Endodermal cell (in vitro differentiated cells): ENCODE measurements around the gene OSCP1. TPM values are rescaled to one million over a fixed set of nuclear protein-coding genes. Genes with fewer than 3 reads are reported as not detected.

Experiments used
- DNase-seq: peaks from one replicate; pipeline ENCODE4 v3.0.0-alpha.2; 2017
- H3K27ac ChIP-seq: 2 replicates; pipeline ENCODE4 v1.5.1; 2013; ENCODE audit warnings: mild to moderate bottlenecking, low read depth, low read length, moderate library complexity
- H3K27me3 ChIP-seq: 2 replicates; pipeline ENCODE4 v1.6.1; 2013; ENCODE audit warnings: mild to moderate bottlenecking, low read length, moderate library complexity; ENCODE audit not compliant: insufficient read depth, control insufficient read depth, poor library complexity, severe bottlenecking
- H3K36me3 ChIP-seq: 2 replicates; pipeline ENCODE4 v1.7.0; 2013; ENCODE audit warnings: mild to moderate bottlenecking, low read length, moderate library complexity; ENCODE audit not compliant: control insufficient read depth, insufficient read depth
- H3K4me1 ChIP-seq: one replicate; pipeline ENCODE4 v1.7.0; 2013; ENCODE audit warnings: low read length; ENCODE audit not compliant: control insufficient read depth, insufficient read depth
- H3K4me3 ChIP-seq: 2 replicates; pipeline ENCODE4 v1.5.1; 2013; ENCODE audit warnings: mild to moderate bottlenecking, low read length, moderate library complexity
- H3K9ac ChIP-seq: 2 replicates; pipeline ENCODE4 v1.6.1; 2013; ENCODE audit warnings: mild to moderate bottlenecking, low read length, moderate library complexity; ENCODE audit not compliant: poor library complexity, severe bottlenecking; ENCODE audit errors: extremely low read depth
- H3K9me3 ChIP-seq: 2 replicates; pipeline ENCODE4 v1.6.1; 2013; ENCODE audit warnings: mild to moderate bottlenecking, low read length, moderate library complexity; ENCODE audit not compliant: control insufficient read depth
- H3K27ac Mint-ChIP-seq: 2 replicates; pipeline ENCODE4 v1.8.0; 2020; ENCODE audit warnings: mixed read lengths
- H3K27me3 Mint-ChIP-seq: 2 replicates; pipeline ENCODE4 v1.8.0; 2021; ENCODE audit warnings: mild to moderate bottlenecking, mixed read lengths; ENCODE audit not compliant: insufficient read depth
- H3K36me3 Mint-ChIP-seq: 2 replicates; pipeline ENCODE4 v1.8.0; 2020; ENCODE audit warnings: low read depth, mixed read lengths
- H3K4me1 Mint-ChIP-seq: 2 replicates; pipeline ENCODE4 v1.8.0; 2020; ENCODE audit warnings: mixed read lengths
- H3K4me3 Mint-ChIP-seq: 2 replicates; pipeline ENCODE4 v1.8.0; 2020; ENCODE audit warnings: mild to moderate bottlenecking, moderate library complexity, mixed read lengths
- H3K9me3 Mint-ChIP-seq: 2 replicates; pipeline ENCODE4 v1.8.0; 2020; ENCODE audit warnings: mild to moderate bottlenecking, mixed read lengths
- WGBS, 2 experiments: methylation state at CpG; one replicate each; pipeline versions ENCODE4 v1.1.5 to v1.1.7; 2013; ENCODE audit warnings: missing lambda C conversion rate in 2 of 2, mixed read lengths in 1 of 2; ENCODE audit not compliant: insufficient coverage in 1 of 2, insufficient read length in 1 of 2; 5-methylcytosine and 5-hydroxymethylcytosine counted together
- total RNA-seq, 2 donors: library from RNA; stranded (reverse); fragmentation: NEBNext Ultra II Directional in 1 of 2; extraction: Animal tissue kit (Norgen Biotek cat#: 25700) in 1 of 2; gene quantifications; 2 replicates in 1 of 2; 3 replicates in 1 of 2; pipeline ENCODE4 v1.2.1, GENCODE V29; 2021
- TF ChIP-seq, protein P1 (sequence below): fragments of 200-600 bp; sonication (generic); conservative IDR thresholded peaks from 2 replicates; pipeline ENCODE4 v1.5.0; 2021; ENCODE audit warnings: antibody characterized with exemption, mild to moderate bottlenecking

OSCP1 gene
- total RNA-seq, 2 donors from 2014 or later: 9.6 to 10.5 TPM

GRCh38 chr1:36419140-36419539, 31.1 kb downstream of the OSCP1 start:
- no peaks in the 10 kb centered on the region for H3K27me3 Mint-ChIP-seq
- no peaks in the 10 kb centered on the region for H3K4me1 ChIP-seq
- no peak overlapping the region for H3K9ac ChIP-seq
- H3K9me3 Mint-ChIP-seq: peaks cover 6% of the 10 kb centered on the region
- H3K36me3 Mint-ChIP-seq: peaks cover 9% of the 10 kb centered on the region
- H3K36me3 ChIP-seq: no peaks in the 10 kb centered on the region
- no peak overlapping the region for H3K27ac Mint-ChIP-seq
- no peak overlapping the region for H3K4me3 ChIP-seq
- no peak overlapping the region for H3K4me3 Mint-ChIP-seq
- H3K9me3 ChIP-seq: peaks cover 8% of the 10 kb centered on the region
- TF ChIP-seq, protein P1, sequence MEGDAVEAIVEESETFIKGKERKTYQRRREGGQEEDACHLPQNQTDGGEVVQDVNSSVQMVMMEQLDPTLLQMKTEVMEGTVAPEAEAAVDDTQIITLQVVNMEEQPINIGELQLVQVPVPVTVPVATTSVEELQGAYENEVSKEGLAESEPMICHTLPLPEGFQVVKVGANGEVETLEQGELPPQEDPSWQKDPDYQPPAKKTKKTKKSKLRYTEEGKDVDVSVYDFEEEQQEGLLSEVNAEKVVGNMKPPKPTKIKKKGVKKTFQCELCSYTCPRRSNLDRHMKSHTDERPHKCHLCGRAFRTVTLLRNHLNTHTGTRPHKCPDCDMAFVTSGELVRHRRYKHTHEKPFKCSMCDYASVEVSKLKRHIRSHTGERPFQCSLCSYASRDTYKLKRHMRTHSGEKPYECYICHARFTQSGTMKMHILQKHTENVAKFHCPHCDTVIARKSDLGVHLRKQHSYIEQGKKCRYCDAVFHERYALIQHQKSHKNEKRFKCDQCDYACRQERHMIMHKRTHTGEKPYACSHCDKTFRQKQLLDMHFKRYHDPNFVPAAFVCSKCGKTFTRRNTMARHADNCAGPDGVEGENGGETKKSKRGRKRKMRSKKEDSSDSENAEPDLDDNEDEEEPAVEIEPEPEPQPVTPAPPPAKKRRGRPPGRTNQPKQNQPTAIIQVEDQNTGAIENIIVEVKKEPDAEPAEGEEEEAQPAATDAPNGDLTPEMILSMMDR: no peak
- no peak overlapping the region for H3K27ac ChIP-seq
- 83 to 92% methylated on average over 3 of the region's 3 CpGs for WGBS, 2 experiments
- no peak for DNase-seq
- peaks cover 2% of the 10 kb centered on the region for H3K4me1 Mint-ChIP-seq
- H3K27me3 ChIP-seq: no peaks in the 10 kb centered on the region

GRCh38 chr1:36417931-36418330, 32.3 kb downstream of the OSCP1 start:
- no peaks in the 10 kb centered on the region for H3K27me3 ChIP-seq
- H3K9ac ChIP-seq: no peak overlapping the region
- WGBS, 2 experiments: 87 to 94% methylated on average over 6 to 9 of the region's 9 CpGs
- H3K36me3 Mint-ChIP-seq: peaks cover 16% of the 10 kb centered on the region
- H3K9me3 ChIP-seq: peaks cover 14% of the 10 kb centered on the region
- no peak overlapping the region for H3K4me3 ChIP-seq
- no peak overlapping the region for H3K27ac ChIP-seq
- H3K36me3 ChIP-seq: no peaks in the 10 kb centered on the region
- DNase-seq: no peak
- no peak overlapping the region for H3K27ac Mint-ChIP-seq
- TF ChIP-seq, protein P1: no peak
- peaks cover 13% of the 10 kb centered on the region for H3K9me3 Mint-ChIP-seq
- peaks cover 2% of the 10 kb centered on the region for H3K4me1 Mint-ChIP-seq
- no peaks in the 10 kb centered on the region for H3K27me3 Mint-ChIP-seq
- no peak overlapping the region for H3K4me3 Mint-ChIP-seq
- H3K4me1 ChIP-seq: no peaks in the 10 kb centered on the region

GRCh38 chr1:36415661-36416326, 34.5 kb downstream of the OSCP1 start:
- H3K27me3 ChIP-seq: no peaks in the 10 kb centered on the region
- no peaks in the 10 kb centered on the region for H3K36me3 ChIP-seq
- Mint-ChIP-seq H3K36me3 (peaks cover 26% of the 10 kb centered on the region), H3K4me3 (no peak overlapping the region), H3K9me3 (peaks cover 13% of the 10 kb centered on the region), H3K27me3 (no peaks in the 10 kb centered on the region), H3K27ac (no peak overlapping the region), H3K4me1 (peaks cover 4% of the 10 kb centered on the region)
- no peak for DNase-seq
- H3K4me1 ChIP-seq: no peaks in the 10 kb centered on the region
- no peak overlapping the region for H3K4me3 ChIP-seq
- TF ChIP-seq, protein P1: no peak
- H3K27ac ChIP-seq: no peak overlapping the region
- H3K9me3 ChIP-seq: peaks cover 14% of the 10 kb centered on the region
- WGBS, 2 experiments: 93 to 96% methylated on average over 11 to 15 of the region's 15 CpGs
- no peak overlapping the region for H3K9ac ChIP-seq
